Left ventricle myocardium inferior (tissue), 1 donor: ENCODE results near the gene SCRG1. TPM values are rescaled to one million over a fixed set of nuclear protein-coding genes. Genes with fewer than 3 reads are reported as not detected.

Source experiments
- DNase-seq: peaks from one replicate; pipeline ENCODE4 v3.0.0-alpha.2; 2020
- H3K27ac ChIP-seq: fragments of 200-600 bp; replicated peaks from 2 replicates; pipeline ENCODE4 v1.8.0; 2021
- H3K27me3 ChIP-seq: fragments of 200-600 bp; 2 replicates; pipeline ENCODE4 v1.8.0; 2021; ENCODE audit warnings: low read depth
- H3K36me3 ChIP-seq: fragments of 200-600 bp; 2 replicates; pipeline ENCODE4 v1.8.0; 2021
- H3K4me1 ChIP-seq: fragments of 200-600 bp; 2 replicates; pipeline ENCODE4 v1.8.0; 2021
- H3K4me3 ChIP-seq: fragments of 200-600 bp; 2 replicates; pipeline ENCODE4 v1.8.0; 2021; ENCODE audit warnings: mild to moderate bottlenecking, moderate library complexity
- H3K9me3 ChIP-seq: fragments of 200-600 bp; replicated peaks from 2 replicates; pipeline ENCODE4 v1.8.0; 2021
- intact Hi-C: fragments of 100-400 bp; cut with micrococcal nuclease; formaldehyde crosslinking; loops from one replicate; pipeline ENCODE4 v1.11.0; 2022
- total RNA-seq: library from RNA; stranded (reverse); fragmentation: NEBNext Ultra II Directional; extraction: Animal tissue kit (Norgen Biotek cat#: 25700); gene quantifications from one replicate; pipeline ENCODE4 v1.2.1, GENCODE V29; 2021
- TF ChIP-seq, protein P1 (sequence below): fragments of 200-600 bp; IDR thresholded peaks from 2 replicates; pipeline ENCODE4 v1.8.0; 2021; ENCODE audit warnings: antibody characterized with exemption, mild to moderate bottlenecking, borderline replicate concordance
- donor health status: DM: no; HTN: yes; CAD: no; lungs with severe emphysema.

Gene SCRG1
- total RNA-seq, 1 donor from 2014 or later, result 0.41 TPM

- H3K27ac ChIP-seq, result peak within 1 kb of the TSS; percentile 98
- peaks cover 82% of the 10 kb centered on the region for H3K4me1 ChIP-seq
- peaks cover 3% of the 10 kb centered on the region for H3K36me3 ChIP-seq
- H3K4me3 ChIP-seq, result peak within 1 kb of the TSS; percentile 90
- TF ChIP-seq, protein P1, sequence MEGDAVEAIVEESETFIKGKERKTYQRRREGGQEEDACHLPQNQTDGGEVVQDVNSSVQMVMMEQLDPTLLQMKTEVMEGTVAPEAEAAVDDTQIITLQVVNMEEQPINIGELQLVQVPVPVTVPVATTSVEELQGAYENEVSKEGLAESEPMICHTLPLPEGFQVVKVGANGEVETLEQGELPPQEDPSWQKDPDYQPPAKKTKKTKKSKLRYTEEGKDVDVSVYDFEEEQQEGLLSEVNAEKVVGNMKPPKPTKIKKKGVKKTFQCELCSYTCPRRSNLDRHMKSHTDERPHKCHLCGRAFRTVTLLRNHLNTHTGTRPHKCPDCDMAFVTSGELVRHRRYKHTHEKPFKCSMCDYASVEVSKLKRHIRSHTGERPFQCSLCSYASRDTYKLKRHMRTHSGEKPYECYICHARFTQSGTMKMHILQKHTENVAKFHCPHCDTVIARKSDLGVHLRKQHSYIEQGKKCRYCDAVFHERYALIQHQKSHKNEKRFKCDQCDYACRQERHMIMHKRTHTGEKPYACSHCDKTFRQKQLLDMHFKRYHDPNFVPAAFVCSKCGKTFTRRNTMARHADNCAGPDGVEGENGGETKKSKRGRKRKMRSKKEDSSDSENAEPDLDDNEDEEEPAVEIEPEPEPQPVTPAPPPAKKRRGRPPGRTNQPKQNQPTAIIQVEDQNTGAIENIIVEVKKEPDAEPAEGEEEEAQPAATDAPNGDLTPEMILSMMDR, result no peak
- peak; percentile 99 for DNase-seq
- H3K27me3 ChIP-seq, result no peaks in the 10 kb centered on the region
- intact Hi-C loops, result loop anchor here (5.0 kb wide), 1 partner anchor 38 kb away; the partner anchor contains the start of gene HMGB2
- no peaks in the 10 kb centered on the region for H3K9me3 ChIP-seq
Measured at GRCh38 chr4:173370477-173371291, 28.2 kb downstream of the SCRG1 start, which contains the start of gene SAP30. Gene SAP30 (plus strand): TSS chr4:173370954. CDS start chr4:173371183, 229 bp downstream.

DNA sequence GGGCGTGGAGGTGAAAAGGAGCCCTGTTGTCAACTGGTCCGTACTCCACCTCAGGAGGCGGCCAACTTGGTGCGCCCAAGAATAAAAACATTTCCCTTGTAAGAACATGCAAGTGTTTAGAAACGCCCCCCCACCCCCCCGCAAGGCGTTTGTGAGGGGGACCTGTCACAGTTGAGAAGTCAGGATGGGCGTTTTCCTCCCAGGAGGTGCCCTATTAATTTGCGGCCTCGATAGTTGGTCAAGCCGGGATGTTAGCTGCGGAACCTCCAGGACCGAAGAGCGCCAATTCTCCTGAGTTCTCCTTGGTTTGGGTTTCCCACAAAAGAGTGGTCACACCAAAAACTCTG, 28.8 kb downstream of the SCRG1 start:
- DNase-seq, result peak; percentile 72
- Histone ChIP-seq H3K9me3 (no peaks in the 10 kb centered on the region), H3K4me1 (peaks cover 79% of the 10 kb centered on the region), H3K27ac (peak overlapping the region; percentile 98), H3K27me3 (no peaks in the 10 kb centered on the region), H3K4me3 (peak overlapping the region; percentile 90), H3K36me3 (no peaks in the 10 kb centered on the region)
- TF ChIP-seq, protein P1, result no peak
- intact Hi-C loops, result loop anchor here (5.0 kb wide), 1 partner anchor 38 kb away; the partner anchor contains the start of gene HMGB2

- no peak for DNase-seq
- Histone ChIP-seq H3K36me3 (no peaks in the 10 kb centered on the region), H3K27ac (peak overlapping the region; percentile 44), H3K27me3 (no peaks in the 10 kb centered on the region), H3K4me1 (peaks cover 58% of the 10 kb centered on the region), H3K4me3 (peak overlapping the region; percentile 10), H3K9me3 (no peaks in the 10 kb centered on the region)
- intact Hi-C loops, result no loop called here
- TF ChIP-seq, protein P1, result no peak
Measured at GRCh38 chr4:173367946-173368345, 31.0 kb downstream of the SCRG1 start.

DNA sequence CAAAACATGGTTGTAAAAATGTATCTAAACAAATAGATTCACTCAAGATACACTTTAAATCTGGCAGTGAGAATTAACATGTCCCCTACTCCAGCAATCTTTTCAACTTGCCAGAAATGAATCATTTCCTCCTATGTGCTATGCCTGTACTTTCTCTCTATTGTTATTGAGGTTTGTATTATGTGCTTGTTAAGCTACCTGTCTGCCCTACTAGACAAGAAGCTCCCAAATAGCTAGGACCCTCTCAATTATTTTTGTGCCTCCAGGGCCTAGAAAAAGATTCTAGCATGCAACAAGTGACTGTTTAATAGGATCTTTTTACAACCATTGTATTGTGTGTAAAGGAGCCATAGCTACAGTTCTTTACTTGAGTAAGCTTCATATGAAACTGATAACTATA, 31.6 kb downstream of the SCRG1 start:
- no peak for DNase-seq
- Histone ChIP-seq H3K4me3 (no peak overlapping the region), H3K27me3 (no peaks in the 10 kb centered on the region), H3K36me3 (no peaks in the 10 kb centered on the region), H3K4me1 (peaks cover 51% of the 10 kb centered on the region), H3K9me3 (no peaks in the 10 kb centered on the region), H3K27ac (peak overlapping the region; percentile 44)
- TF ChIP-seq, protein P1, result no peak
- intact Hi-C loops, result no loop called here

DNA sequence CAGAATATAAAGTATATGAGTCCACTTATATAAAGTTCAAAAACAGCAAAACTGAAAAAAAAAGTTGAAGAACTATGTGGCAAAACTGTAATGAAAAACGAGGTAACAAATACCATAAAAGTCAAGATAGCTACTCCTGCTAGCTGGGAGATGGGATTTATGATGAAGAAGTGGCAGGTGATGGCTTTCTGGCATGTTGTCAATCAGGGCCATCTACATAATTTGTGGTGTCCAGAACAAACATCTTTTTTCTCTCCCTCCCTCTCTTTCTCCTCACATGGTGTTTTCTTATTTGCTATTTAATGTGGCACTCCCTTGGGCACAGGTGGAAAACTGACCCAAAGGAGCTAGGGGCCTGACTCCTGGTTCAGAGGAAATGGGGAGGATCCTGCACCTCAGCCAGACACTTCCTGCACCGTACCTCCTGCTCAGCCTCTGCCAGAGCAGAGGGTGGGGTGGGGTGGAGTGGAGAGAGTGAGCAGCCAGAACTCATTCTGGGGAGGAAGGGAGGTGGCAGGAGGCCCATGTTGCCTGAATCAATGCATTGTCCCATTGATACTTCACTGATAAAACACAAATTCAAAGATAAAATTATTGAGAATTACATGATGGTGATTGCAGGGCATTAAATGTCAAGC, 33.4 kb downstream of the SCRG1 start:
- intact Hi-C loops, result no loop called here
- no peaks in the 10 kb centered on the region for H3K9me3 ChIP-seq
- peaks cover 38% of the 10 kb centered on the region for H3K4me1 ChIP-seq
- TF ChIP-seq, protein P1, result no peak
- H3K36me3 ChIP-seq, result no peaks in the 10 kb centered on the region
- H3K27me3 ChIP-seq, result no peaks in the 10 kb centered on the region
- H3K27ac ChIP-seq, result peak overlapping the region; percentile 1
- H3K4me3 ChIP-seq, result no peak overlapping the region
- no peak for DNase-seq
